HL-60 (cell line): ENCODE results near the gene EFCC1.

Experiments used
- DNase-seq, 2 experiments: peaks; one replicate each; pipeline ENCODE4 v3.0.0-alpha.2; 2010 to 2020; ENCODE audit warnings: low read depth in 1 of 2, low spot score in 1 of 2
- H3K27ac ChIP-seq: fragments of 250-450 bp; sonication (Bioruptor Pico); replicated peaks from 2 replicates; pipeline ENCODE4 v1.5.1; 2020; ENCODE audit warnings: mild to moderate bottlenecking, moderate library complexity
- H3K27me3 ChIP-seq: fragments of 250-450 bp; sonication (Bioruptor Pico); 2 replicates; pipeline ENCODE4 v1.5.1; 2021; ENCODE audit warnings: mild to moderate bottlenecking, moderate library complexity; ENCODE audit not compliant: insufficient read depth, poor library complexity, severe bottlenecking
- H3K4me3 ChIP-seq: replicated peaks from 2 replicates; pipeline ENCODE4 v1.5.1; 2011; ENCODE audit warnings: mild to moderate bottlenecking, control low read depth, low read length; ENCODE audit not compliant: insufficient read depth
- CTCF ChIP-seq: IDR thresholded peaks from one replicate; pipeline ENCODE4 v1.5.1; 2011; ENCODE audit warnings: low read length, control low read depth, inconsistent platforms; ENCODE audit not compliant: insufficient read depth
- GABPA ChIP-seq: IDR thresholded peaks from 2 replicates; pipeline ENCODE4 v1.6.1; 2012; ENCODE audit warnings: low read depth
- POLR2AphosphoS5 ChIP-seq: IDR thresholded peaks from 2 replicates; pipeline ENCODE4 v1.6.1; 2012; ENCODE audit warnings: low read depth
- REST ChIP-seq: IDR thresholded peaks from 2 replicates; pipeline ENCODE4 v1.6.1; 2012; ENCODE audit warnings: low read depth; ENCODE audit not compliant: insufficient replicate concordance
- SPI1 ChIP-seq: IDR thresholded peaks from 2 replicates; pipeline ENCODE4 v1.6.1; 2012; ENCODE audit warnings: low read depth, mild to moderate bottlenecking, borderline replicate concordance

EFCC1 gene

GRCh38 chr3:129020691-129021090 is 19.6 kb downstream of the EFCC1 start:
- Histone ChIP-seq H3K27ac (no peak overlapping the region), H3K4me3 (no peak overlapping the region), H3K27me3 (no peaks in the 10 kb centered on the region)
- TF ChIP-seq GABPA, result no peak
- no peak for TF ChIP-seq POLR2AphosphoS5
- no peak for TF ChIP-seq CTCF
- TF ChIP-seq REST, result no peak
- no peak for TF ChIP-seq SPI1
- DNase-seq, result no peak

- Histone ChIP-seq H3K4me3 (no peak overlapping the region), H3K27ac (no peak overlapping the region), H3K27me3 (no peaks in the 10 kb centered on the region)
- TF ChIP-seq SPI1, result no peak
- TF ChIP-seq CTCF, result no peak
- TF ChIP-seq POLR2AphosphoS5, result no peak
- no peak for TF ChIP-seq REST
- no peak for TF ChIP-seq GABPA
- DNase-seq, result no peak
Observed at GRCh38 chr3:129021140-129021551, 20.0 kb downstream of the EFCC1 start.

GRCh38 chr3:129022114-129023007 is 21.3 kb downstream of the EFCC1 start:
- Histone ChIP-seq H3K27ac (no peak overlapping the region), H3K27me3 (no peaks in the 10 kb centered on the region), H3K4me3 (no peak overlapping the region)
- no peak for TF ChIP-seq CTCF
- no peak for TF ChIP-seq SPI1
- DNase-seq, result no peak

- TF ChIP-seq SPI1 (no peak), REST (no peak), CTCF (no peak), GABPA (no peak), POLR2AphosphoS5 (no peak)
- no peak for DNase-seq
- no peak overlapping the region for H3K27ac ChIP-seq
- no peak overlapping the region for H3K4me3 ChIP-seq
- no peaks in the 10 kb centered on the region for H3K27me3 ChIP-seq
Observed at GRCh38 chr3:129023008-129023358, 21.9 kb downstream of the EFCC1 start.
